ENCODE results near the gene VSTM2L.
"Not testable (repeated sequence)": the region's sequence is repeated elsewhere in the genome, so short reads cannot be mapped to it uniquely, and the experiment has no call there.

Gene VSTM2L

GRCh38 chr20:37937686-37938085 lies 34.8 kb downstream of the VSTM2L start:
- no peak for DNase-seq (ENCODE audit: low read depth in 2 of 2)

DNA sequence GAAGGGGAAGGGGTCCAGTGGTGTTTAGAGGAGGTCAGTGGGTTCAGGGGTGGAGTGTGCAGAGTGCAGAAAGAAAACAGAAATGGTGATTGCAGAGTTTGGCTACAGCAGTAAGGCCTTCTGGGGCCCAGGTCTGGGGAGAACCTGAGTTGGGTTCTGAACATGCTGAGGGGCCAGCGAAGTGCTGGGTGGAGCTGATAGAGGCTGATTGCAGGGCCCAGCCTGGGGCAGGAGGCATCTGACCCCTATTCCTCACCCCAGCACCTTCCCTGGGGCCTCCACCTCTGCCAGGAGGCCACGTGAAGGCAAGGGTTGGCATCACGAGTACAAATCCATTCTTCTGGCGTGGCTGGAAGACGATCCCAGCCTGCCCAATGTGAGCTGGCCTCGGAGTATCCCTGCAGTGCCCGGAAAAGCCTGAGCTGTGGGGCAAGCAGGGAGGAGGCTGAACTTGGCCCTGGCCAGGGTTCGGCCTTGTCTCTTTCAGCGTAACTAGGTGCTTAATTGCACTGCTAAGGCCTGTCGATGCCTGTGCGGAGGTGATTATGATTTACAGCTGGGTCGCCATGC lies 35.3 kb downstream of the VSTM2L start:
- no peak for DNase-seq (ENCODE audit: low read depth in 2 of 2)

GRCh38 chr20:37938954-37939353 lies 36.0 kb downstream of the VSTM2L start:
- no peak for DNase-seq (ENCODE audit: low read depth in 2 of 2)

DNA sequence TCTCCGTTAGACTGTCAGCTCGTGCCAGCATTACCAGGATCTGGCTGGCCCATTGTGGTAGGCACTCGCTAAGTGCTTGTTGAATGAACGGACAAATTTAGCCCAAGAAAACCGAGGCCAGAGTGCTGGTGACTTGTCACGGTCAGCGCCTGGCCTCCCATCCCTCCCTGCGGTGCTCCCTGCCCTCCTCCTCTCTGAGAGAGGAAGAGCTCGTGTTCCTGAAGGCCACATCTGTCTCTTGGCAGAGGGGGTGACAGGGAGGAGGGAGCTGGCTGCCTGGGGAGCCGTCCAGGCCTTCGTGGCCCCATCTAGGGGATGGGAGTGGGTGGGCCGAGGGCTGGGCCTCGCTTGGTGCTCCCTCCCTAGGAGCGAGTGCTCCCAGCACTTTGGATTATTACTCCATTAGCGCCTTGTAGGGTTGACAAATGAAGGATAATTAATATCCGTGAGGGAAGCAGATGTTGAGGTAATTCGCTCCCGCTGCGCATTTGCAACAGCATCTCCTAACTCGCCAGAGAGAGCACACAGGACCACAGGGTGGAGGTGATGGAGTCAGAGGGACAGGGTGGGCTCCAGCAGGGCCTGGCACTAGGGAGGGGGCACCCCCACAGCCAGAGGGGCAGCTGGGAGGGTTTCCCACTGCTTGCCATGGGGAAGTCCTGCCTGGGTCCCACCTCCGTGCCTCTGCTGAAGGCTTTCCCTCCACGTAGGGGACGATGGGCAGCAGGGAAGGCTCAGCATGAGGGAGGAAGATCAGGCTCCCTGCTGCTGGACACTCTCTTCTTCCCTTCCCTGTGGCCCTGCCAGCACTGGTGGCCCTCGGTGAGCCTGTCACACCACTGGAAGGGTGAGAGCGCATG lies 37.0 kb downstream of the VSTM2L start:
- no peak for DNase-seq (ENCODE audit: low read depth in 2 of 2)

GRCh38 chr20:37940858-37941257 lies 37.9 kb downstream of the VSTM2L start:
- no peak for DNase-seq (ENCODE audit: low read depth in 2 of 2)

GRCh38 chr20:37941332-37941731 lies 38.4 kb downstream of the VSTM2L start:
- DNase-seq (ENCODE audit: low read depth in 2 of 2), result no peak

- DNase-seq (ENCODE audit: low read depth in 2 of 2), result no peak
Observed at GRCh38 chr20:37941992-37942391, 39.1 kb downstream of the VSTM2L start.

GRCh38 chr20:37943033-37943432 lies 40.1 kb downstream of the VSTM2L start:
- no peak for DNase-seq (ENCODE audit: low read depth in 2 of 2)

GRCh38 chr20:37943501-37944455 lies 40.9 kb downstream of the VSTM2L start:
- DNase-seq (ENCODE audit: low read depth in 2 of 2), result no peak

- DNase-seq (ENCODE audit: low read depth in 2 of 2), result no peak
Observed at GRCh38 chr20:37944456-37944981, 41.6 kb downstream of the VSTM2L start.

DNA sequence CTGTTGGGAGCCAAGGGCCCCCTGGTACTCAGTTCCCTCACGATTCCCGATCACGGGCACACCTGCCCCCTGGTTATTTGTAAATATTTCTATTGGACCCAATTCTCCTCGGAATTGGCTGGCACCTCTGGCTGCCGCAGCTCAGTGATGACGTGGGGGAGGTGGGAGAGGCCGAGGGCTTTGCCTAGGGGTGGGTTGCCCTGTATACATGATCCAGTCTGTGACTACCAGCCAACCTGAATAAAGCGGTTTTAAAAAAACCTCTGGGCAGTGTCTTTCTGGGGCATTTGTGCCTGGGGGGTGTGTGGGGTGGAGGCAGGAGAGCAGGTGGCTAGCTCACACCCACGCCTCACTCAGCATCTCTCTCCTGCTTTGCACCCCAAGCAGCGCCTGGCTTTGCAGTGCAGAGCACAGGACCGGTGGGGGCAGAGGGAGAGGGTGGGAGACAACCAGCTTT lies 42.2 kb downstream of the VSTM2L start:
- DNase-seq (ENCODE audit: low read depth in 2 of 2), result no peak

DNA sequence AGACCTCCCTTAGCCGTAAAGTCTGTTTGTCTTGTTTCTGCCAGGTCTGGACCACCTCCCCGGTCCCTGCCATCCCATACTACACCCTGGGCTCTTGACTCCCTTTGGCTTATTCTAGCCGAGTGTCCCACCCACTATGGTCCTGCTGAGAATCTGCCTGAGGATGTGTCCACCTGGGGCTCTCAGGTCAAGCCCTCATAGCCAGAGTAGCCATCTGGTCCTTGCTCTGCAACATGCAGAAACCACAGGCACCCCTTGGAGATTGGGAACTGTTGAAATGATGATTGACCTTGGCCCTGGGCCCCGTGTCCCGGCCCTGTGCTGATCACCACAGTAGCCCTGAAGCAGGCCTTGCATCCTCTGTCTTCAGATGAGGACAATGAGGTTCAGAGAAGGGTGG lies 44.0 kb downstream of the VSTM2L start:
- no peak for DNase-seq (ENCODE audit: low read depth in 2 of 2)

DNA sequence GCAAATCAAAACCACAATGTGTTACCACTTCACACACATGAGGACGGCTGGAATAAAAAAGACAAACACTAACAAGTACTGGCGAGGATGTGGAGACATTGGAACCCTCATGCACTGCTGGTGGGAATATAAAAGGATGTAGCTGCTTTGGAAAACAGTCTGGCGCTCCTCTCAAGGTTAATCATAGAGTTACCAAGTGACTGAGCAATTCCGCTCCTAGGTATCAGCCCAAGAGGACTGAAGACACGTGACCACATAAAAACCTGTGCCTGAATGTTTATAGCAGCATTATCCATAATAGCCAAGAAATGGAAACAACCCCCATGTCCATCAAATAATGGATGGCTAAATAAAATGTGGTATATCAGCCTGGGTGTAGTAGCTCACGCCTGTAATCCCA lies 45.0 kb downstream of the VSTM2L start:
- no peak for DNase-seq (ENCODE audit: low read depth in 2 of 2)

GRCh38 chr20:37948956-37949355 lies 46.0 kb downstream of the VSTM2L start:
- no peak for DNase-seq (ENCODE audit: low read depth in 2 of 2)

- no peak for DNase-seq (ENCODE audit: low read depth in 2 of 2)
Observed at GRCh38 chr20:37954190-37954589, 51.3 kb downstream of the VSTM2L start.

- no peak for DNase-seq (ENCODE audit: low read depth in 2 of 2)
Observed at GRCh38 chr20:37954626-37955025, 51.7 kb downstream of the VSTM2L start.

DNA sequence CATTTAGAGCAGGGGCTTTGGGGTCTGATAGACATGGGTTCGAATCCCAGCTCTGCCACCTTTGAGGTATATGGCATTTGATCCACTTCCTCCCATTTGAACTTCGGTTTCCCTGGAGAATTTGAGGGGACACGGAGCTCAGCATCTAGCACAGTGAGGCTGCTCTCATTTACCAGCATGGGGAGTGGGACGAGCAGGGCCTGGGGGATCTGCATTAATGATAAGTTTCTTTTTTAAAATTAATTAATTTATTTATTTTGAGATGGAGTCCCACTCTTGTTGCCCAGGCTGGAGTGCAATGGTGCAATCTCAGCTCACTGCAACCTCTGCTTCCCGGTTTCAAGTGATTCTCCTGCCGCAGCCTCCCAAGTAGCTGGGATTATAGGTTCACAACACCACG lies 52.6 kb downstream of the VSTM2L start:
- no peak for DNase-seq (ENCODE audit: low read depth in 2 of 2)

GRCh38 chr20:37956107-37956585 lies 53.2 kb downstream of the VSTM2L start:
- no peak for DNase-seq (ENCODE audit: low read depth in 2 of 2)

GRCh38 chr20:37958856-37959520 lies 56.1 kb downstream of the VSTM2L start:
- DNase-seq (ENCODE audit: low read depth in 2 of 2), result no peak

GRCh38 chr20:37961066-37961465 lies 58.1 kb downstream of the VSTM2L start:
- DNase-seq (ENCODE audit: low read depth in 2 of 2), result no peak

DNA sequence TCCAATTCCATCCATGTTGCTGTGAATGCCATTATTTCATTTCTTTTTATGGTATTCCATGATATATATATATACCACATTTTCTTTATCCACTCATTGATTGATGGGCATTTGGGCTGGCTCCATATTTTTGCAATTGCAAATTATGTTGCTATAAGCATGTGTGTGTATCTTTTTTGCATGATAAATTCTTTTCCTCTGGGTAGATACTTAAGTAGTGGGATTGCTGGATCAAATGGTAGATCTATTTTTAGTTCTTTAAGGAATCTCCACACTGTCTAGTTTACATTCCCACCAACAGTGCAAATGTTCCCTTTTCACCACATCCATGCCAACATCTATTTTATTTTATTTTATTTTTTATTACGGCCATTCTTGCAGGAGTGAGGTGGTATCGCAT lies 60.6 kb downstream of the VSTM2L start:
- not testable (repeated sequence) for DNase-seq (ENCODE audit: low read depth in 2 of 2)

Data from stimulated activated CD4-positive, alpha-beta T cell treated with anti-CD3 and anti-CD28 coated beads, Interleukin-4, amount 100 ng/mL, for 48 hours (primary cell).